GM19452 (cell line): Measurements from ENCODE around the gene ZPBP.
"Not testable (repeated sequence)": the region's sequence is repeated elsewhere in the genome, so short reads cannot be mapped to it uniquely, and the experiment has no call there.

Source experiments
- ATAC-seq: cut with Tn5 transposase; IDR thresholded peaks from one replicate; pipeline ENCODE4 v1.9.1; 2021; ENCODE audit not compliant: unreplicated experiment

ZPBP gene

DNA sequence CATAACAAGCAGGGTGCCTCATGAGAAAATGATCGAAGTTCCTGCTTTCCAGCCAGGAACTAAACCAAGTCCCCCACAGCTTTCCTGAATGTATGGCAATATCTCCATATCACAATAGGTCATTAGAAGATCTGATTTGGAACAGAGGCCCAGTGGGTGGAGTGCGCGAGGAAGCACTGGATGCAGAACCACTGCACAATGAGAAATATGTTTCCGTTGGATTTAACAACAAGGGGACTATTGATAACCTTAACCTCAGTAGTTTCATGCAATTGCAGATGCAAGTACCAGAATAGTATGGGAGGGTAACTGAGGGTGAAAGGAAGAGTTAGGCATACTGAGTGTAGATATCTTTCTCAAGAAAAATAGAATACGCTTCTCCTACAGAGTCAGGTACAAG lies 45.3 kb downstream of the ZPBP start:
- ATAC-seq, result no peak

DNA sequence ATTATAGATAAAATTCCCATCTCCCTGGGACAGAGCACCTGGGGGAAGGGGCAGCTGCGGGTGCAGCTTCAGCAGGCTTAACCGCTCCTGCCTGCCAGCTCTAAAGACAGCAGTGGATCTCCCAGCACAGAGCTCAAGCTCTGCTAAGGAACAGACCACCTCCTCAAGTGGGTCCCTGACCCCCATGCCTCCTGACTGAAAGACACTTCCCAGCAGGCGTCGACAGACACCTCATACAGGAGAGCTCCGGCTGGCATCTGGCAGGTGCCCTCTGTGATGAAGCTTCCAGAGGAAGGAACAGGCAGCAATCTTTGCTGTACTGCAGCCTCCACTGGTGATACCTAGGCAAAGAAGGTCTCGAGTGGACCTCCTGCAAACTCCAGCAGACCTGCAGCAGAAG lies 51.9 kb downstream of the ZPBP start:
- ATAC-seq, result not testable (repeated sequence)

DNA sequence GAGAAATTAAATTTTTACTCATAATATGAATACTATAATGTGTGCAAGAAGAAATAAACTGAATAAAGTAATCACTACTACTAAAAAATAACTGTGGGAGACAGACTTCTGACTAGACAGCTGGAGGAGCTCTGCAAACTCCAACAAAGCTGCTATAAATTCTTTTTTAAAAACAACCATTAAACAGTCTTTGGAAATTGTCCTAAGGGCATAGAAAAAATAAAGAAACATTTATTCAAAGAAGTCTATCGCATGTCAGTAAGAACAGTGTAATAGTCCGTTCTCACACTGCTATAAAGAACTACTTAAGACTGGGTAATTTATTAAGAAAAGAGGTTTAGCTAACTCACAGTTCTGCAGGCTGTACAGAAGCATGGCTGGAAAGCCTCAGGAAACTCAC lies 56.0 kb downstream of the ZPBP start:
- ATAC-seq, result no peak

DNA sequence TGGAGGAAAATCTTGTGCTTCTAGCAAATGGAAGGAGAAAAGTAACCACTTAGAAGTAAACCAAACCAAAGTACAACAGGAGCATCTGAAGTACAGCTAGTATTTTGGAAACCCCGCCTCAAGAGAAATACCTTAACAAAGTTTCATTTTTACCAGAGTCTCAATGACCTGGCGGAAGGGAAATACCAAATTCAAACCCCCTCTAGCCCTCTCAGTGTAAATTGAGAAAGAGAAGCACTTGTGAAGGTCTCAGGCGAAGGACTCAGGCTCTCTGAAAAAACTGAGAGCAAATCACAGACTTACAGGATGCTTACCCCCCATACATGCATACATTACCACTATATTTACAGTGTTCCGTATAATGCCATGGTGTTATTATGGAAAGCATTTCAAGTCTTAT lies 70.1 kb downstream of the ZPBP start:
- ATAC-seq, result no peak

DNA sequence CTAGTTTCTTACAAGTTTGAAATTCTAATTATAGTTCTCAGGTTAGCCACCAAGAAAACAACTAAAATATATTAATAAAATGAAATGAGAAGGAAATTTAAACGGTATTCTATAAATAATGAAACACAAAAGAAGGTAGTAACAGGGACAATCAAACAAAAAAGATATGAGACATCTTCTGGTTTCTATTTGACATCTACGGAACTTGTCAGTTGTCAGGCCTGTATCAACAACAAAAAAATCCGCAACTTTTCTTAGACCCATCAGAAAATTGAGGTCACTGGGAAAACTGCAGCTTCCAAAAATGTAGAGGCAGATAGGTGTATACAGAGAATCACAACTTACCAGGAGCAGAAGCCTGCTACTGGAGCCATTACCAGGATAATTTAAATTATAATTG lies 70.6 kb downstream of the ZPBP start:
- no peak for ATAC-seq

DNA sequence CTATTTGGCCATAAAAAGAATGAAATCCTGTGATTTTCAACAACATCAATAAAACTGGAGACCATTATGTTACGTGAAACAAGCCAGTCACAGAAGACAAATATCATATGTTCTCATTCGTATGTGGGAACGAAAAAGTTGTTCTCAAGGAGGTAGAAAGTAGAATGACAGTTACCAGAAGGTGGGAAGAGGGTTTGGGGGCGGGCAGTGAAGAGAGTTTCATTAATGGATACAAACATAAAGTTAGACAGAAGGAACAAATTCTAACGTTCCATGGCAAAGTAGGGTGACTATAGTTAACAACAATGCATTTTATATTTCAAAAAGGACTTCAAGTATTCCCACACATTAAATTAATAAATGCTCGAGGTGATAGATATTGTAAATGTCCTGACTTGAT lies 97.4 kb downstream of the ZPBP start:
- ATAC-seq, result no peak

DNA sequence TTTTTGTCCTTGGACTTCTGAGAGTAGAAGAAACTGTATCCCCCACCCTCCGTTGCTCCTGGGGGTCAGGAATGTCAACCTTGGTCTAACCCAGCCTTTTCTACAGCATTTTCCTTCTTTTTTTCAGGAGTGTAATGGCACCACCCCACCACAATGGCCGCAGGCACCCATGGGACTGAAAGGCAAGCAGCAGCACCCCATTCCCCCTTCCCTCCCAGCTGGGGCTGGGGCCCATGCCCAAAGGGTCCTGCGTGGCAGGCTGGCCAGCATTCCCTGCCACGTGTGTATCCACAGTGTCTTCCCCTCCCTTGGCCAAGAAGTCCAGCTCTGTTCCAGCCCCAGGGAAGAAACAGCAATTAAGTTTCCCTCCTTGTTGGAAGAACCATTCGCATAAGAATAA lies 106.9 kb downstream of the ZPBP start:
- no peak for ATAC-seq

DNA sequence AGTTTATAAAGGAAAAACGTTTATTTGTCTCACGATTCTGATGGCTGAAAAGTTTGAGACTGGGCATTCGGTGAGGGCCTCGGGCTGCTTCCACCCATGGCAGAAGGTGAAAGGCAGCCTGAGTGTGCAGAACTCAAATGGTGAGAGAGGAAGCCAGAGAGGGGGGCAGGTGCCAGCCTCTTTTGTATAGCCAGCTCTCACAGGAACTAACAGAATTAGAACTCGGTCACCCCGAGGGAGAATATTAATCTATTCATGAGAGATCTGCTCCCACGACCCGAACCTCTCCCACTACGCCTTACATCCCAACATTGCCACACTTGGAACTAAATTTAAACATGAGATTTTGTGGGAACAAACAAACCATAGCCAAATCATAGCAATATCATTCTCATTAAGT lies 112.6 kb downstream of the ZPBP start:
- ATAC-seq, result no peak

DNA sequence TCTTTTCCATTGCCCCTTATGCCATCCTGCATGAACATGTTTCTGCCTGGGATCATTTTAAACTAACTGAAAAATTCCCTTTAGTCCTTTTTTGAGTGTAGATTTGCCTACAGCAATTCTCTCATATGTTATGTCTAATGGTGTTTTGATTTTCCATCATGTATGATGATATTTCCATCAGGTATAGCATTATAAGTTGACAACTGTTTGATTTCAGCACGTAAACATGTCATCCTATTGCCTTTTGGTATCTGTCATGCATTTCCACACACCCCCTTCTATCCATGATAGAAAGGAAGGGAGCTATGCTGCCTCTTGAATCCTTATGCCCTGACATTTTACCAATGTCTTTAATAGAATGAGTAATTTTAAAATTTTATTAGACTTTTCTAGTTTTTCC lies 116.8 kb downstream of the ZPBP start:
- ATAC-seq, result no peak

DNA sequence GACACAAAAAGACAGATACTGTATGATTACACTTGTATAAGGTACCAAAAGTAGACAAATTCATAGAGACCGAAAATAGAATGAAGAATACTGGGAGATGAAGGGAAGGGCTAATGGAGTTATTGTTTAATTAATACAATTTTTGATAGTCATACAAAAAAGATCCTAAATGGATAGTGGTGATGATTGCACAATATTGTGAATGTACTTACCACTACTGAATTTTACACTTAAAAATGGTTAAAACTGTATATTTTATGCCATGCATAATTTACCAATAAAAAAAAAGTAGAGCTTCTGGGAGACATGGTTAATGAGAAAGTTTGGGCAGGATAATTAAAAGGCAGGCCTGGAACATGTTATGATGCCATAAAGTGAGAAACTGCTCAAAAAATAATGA lies 119.0 kb downstream of the ZPBP start:
- no peak for ATAC-seq

DNA sequence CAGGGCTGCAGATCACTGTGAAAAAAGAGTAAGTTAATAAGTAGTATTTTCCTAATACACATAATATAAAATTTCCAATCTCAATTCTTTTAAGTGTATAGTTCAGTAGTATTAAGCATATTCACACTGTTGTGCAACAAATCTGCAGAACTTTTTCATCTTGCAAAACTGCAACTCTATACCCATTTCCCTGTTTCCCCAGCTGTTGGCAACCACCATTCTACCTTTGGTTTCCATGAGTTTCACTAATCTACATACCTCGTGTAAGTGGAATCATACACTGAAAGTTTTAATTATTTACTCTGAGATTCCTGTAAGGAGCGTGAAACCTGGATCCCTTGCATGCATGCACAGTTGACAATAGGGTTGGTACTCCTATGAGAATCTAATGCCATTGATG lies 155.4 kb downstream of the ZPBP start:
- ATAC-seq, result no peak

DNA sequence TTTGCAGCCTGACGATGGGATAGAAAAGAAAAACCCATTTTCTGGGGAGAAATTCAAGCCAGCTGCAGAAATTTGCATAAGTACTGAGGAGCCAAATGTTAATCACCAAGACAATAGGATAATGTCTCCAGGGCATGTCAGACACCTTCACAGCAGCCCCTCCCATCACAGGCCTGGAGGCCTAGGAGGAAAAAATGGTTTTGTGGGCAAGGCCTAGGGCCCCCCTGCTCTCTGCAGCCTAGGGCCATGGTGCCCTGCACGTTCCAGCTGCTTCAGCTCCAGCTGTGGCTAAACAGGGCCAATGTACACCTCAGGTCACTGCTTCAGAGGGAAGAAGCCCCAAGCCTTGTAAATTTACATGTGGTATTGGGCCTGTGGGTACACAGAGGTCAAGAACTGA lies 161.4 kb downstream of the ZPBP start:
- ATAC-seq, result no peak

DNA sequence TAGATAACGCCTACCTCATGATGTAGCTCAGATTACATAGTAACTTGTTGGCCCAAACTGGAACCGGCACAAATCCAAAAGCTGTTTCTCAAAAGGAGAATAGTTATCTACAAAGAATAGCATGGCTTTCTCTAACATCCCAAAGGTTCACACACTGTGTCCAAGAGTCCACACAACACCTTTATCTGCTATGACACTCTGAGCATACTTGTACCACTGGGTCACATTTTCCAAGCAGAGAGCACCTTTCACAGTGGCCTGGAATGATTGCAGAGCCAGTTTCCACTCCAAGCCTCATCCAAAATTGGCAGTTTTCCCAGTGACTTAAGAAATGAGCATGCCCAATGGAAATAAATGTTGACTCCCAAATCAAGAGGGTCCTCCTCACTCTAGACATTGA lies 164.3 kb downstream of the ZPBP start:
- ATAC-seq, result no peak

DNA sequence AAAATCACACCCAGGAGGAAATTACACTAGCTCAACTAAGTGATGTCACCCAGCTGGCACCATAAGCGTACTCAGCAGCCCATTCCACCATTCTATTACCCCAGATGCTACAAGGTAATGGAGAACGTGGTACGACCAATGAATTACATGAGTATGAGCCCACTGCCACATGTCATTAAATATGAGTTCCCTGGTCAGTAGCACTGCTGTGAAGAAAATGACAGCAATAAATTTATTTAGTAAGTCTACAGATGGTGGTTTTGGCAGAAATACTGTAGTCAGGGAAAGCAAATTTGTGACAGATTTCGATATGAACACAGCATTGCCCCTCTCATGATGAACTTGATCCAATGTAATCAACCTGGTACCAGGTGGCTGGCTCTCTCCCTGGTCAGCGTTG lies 165.4 kb downstream of the ZPBP start:
- ATAC-seq, result no peak

DNA sequence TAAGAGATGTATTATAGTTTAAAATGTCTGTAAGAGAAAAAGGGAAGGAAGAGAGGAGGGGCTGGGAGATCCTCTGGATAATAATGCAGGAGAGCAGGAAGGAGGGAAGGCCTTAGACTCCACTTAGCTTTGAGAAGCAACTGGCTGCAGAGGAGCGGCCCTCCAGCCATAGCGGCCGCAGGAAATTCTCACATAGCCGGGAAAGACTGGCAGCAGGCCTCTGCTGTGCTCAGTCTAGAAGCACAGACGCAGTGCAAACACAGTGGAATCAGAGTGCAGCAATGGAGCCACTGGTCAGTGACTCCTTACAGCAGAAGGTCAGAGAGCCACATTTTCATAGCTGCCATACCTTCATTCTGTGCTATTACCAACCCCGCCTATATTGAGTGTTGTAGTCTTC lies 166.3 kb downstream of the ZPBP start:
- no peak for ATAC-seq

DNA sequence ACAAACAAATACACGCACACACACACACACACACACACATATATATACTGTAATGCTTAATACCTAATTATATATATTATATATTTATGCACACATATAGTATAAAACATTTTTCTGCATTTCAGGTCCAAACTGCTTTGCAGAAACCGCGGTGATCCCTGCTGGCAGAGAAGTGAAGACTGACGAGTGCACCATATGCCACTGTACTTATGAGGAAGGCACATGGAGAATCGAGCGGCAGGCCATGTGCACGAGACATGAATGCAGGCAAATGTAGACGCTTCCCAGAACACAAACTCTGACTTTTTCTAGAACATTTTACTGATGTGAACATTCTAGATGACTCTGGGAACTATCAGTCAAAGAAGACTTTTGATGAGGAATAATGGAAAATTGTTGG lies 181.1 kb downstream of the ZPBP start:
- no peak for ATAC-seq

DNA sequence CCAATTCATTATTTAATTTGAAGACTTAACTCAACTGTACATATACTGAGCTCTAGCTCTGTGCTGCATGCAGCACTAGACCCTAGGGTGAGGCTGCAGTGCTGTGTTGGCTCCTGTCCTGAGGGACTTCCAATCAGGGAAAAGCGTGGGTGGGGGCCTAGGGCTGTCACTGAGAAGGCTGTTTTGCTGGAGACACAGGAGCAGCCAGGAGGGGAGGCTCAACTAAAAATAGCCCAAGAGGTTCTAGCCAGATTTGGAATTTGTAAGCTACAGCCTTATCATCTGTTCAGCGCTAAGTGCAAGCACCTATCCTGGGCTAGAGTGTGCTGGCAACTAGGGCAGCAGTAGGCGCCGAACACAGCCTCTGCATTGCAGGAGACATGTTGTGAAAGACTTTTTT lies 198.5 kb downstream of the ZPBP start:
- ATAC-seq, result no peak

DNA sequence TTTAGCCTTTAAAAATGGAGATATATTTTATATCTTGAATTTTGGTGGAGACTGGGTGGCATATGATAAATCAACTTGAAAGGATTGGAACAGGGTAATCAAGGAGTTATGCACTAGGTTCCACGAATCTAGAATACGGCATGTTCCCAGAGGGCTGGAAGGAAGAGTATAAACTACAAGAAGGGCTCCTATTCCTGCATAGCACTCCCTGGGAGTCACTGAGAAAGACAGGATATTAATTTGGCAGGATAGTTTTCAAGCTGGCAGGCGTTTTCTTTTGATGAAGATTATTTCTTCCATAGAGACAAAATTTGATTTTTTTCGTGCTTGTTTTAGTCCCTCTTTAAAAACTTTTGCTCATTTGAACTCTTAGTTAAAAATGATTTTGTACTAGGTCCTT lies 199.9 kb downstream of the ZPBP start:
- no peak for ATAC-seq

DNA sequence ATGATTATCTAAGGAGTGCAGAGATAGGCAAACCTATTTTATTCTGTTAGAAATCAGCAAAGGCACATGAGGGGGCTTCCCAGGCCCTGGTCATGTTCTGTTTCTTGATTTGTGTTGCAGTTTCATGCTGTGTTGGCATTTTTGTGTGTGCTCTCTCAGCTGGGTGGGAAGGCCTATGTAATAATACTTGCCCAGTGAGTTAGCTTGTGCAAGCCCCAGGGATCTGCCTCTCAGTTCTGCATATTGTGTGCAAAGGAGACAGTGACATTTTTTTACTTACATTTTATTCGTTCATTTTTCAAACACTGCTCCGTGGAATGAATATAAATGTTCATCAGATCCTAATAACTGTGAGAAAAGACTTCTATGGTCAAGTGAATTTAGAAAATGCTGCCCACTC lies 200.6 kb downstream of the ZPBP start:
- no peak for ATAC-seq
